Activated CD8-positive, alpha-beta T cell treated with anti-CD3 and anti-CD28 coated beads for 36 hours (primary cell): ENCODE results near the gene SOCS3. TPM values are rescaled to one million over a fixed set of nuclear protein-coding genes. Genes with fewer than 3 reads are reported as not detected.
"Not testable (repeated sequence)": the region's sequence is repeated elsewhere in the genome, so short reads cannot be mapped to it uniquely, and the experiment has no call there.

ENCODE experiments used
- ATAC-seq: fragments of 200-7000 bp; cut with Tn5 transposase; one replicate; pipeline ENCODE4 v1.10.0; 2021; ENCODE audit warnings: mild to moderate bottlenecking, moderate library complexity
- CTCF ChIA-PET: fragments of 350-600 bp; sonication (Branson Sonifier 250); formaldehyde crosslinking; loops from one replicate; lab custom pipeline; 2021; ENCODE audit warnings: antibody characterized with exemption; lab: Charles Lee
- POLR2A ChIA-PET: fragments of 350-600 bp; sonication (Branson Sonifier 250); formaldehyde crosslinking; loops from one replicate; lab custom pipeline; 2021; ENCODE audit warnings: antibody characterized with exemption; lab: Charles Lee
- DNase-seq: peaks from one replicate; pipeline ENCODE4 v3.0.0-alpha.2; 2020
- H3K27ac Mint-ChIP-seq: one replicate; pipeline ENCODE4 v1.8.0; 2021; ENCODE audit warnings: mild to moderate bottlenecking, mixed read lengths
- H3K27me3 Mint-ChIP-seq: one replicate; pipeline ENCODE4 v1.8.0; 2021; ENCODE audit warnings: mixed read lengths
- H3K36me3 Mint-ChIP-seq: one replicate; pipeline ENCODE4 v1.8.0; 2021; ENCODE audit warnings: low read depth, mixed read lengths
- H3K4me1 Mint-ChIP-seq: one replicate; pipeline ENCODE4 v1.8.0; 2021; ENCODE audit warnings: low read depth, mixed read lengths
- H3K4me3 Mint-ChIP-seq: one replicate; pipeline ENCODE4 v1.8.0; 2021; ENCODE audit warnings: mild to moderate bottlenecking, moderate library complexity, mixed read lengths
- H3K9me3 Mint-ChIP-seq: one replicate; pipeline ENCODE4 v1.8.0; 2021; ENCODE audit warnings: mixed read lengths
- intact Hi-C: fragments of 100-400 bp; cut with micrococcal nuclease; formaldehyde crosslinking; loops from one replicate; pipeline ENCODE4 v1.10.0; 2022
- total RNA-seq, 2 experiments: library from RNA; stranded (reverse); gene quantifications; one replicate each; pipeline ENCODE4 v1.2.3, GENCODE V29; 2021
- TF ChIP-seq, protein P1 (sequence below): fragments of 200-600 bp; IDR thresholded peaks from one replicate; pipeline ENCODE4 v1.8.0; 2022; ENCODE audit warnings: antibody characterized with exemption, mild to moderate bottlenecking

Gene SOCS3
- total RNA-seq, 2 experiments from 2014 or later: 48.6 to 49.1 TPM

GRCh38 chr17:78332991-78333390, 26.9 kb downstream of the SOCS3 start:
- POLR2A ChIA-PET: no interaction called here
- peak overlapping the region; percentile 65 for H3K27ac Mint-ChIP-seq
- no peaks in the 10 kb centered on the region for H3K27me3 Mint-ChIP-seq
- ATAC-seq (no peak), DNase-seq (no peak)
- peaks cover 35% of the 10 kb centered on the region for H3K4me1 Mint-ChIP-seq
- H3K4me3 Mint-ChIP-seq: no peak overlapping the region
- TF ChIP-seq, protein P1, sequence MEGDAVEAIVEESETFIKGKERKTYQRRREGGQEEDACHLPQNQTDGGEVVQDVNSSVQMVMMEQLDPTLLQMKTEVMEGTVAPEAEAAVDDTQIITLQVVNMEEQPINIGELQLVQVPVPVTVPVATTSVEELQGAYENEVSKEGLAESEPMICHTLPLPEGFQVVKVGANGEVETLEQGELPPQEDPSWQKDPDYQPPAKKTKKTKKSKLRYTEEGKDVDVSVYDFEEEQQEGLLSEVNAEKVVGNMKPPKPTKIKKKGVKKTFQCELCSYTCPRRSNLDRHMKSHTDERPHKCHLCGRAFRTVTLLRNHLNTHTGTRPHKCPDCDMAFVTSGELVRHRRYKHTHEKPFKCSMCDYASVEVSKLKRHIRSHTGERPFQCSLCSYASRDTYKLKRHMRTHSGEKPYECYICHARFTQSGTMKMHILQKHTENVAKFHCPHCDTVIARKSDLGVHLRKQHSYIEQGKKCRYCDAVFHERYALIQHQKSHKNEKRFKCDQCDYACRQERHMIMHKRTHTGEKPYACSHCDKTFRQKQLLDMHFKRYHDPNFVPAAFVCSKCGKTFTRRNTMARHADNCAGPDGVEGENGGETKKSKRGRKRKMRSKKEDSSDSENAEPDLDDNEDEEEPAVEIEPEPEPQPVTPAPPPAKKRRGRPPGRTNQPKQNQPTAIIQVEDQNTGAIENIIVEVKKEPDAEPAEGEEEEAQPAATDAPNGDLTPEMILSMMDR: no peak
- CTCF ChIA-PET: no interaction called here
- no peaks in the 10 kb centered on the region for H3K9me3 Mint-ChIP-seq
- H3K36me3 Mint-ChIP-seq: no peaks in the 10 kb centered on the region
- intact Hi-C loops: no loop called here

DNA sequence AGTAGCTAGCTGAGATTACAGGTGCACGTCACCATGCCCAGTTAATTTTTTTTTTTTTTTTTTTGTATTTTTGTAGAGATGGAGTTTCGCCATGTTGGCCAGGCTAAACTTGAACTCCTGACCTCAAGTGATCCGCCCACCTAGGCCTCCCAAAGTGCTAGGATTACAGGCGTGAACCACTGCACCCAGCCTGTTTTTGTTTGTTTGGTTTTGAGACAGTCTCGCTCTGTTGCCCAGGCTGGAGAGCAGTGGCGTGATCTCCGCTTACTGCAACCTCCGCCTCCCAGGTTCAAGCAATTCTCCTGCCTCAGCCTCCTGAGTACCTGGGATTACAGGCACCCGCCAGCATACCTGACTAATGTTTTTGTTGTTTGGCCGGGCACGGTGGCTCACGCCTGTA, 28.5 kb downstream of the SOCS3 start:
- H3K27me3 Mint-ChIP-seq, DNase-seq, POLR2A ChIA-PET, H3K9me3 Mint-ChIP-seq, H3K36me3 Mint-ChIP-seq, CTCF ChIA-PET, intact Hi-C loops, ATAC-seq, H3K27ac Mint-ChIP-seq, H3K4me3 Mint-ChIP-seq: not testable (repeated sequence)
- H3K4me1 Mint-ChIP-seq: peaks cover 35% of the 10 kb centered on the region

GRCh38 chr17:78330570-78331224, 29.2 kb downstream of the SOCS3 start:
- ATAC-seq: no peak
- no peaks in the 10 kb centered on the region for H3K9me3 Mint-ChIP-seq

DNA sequence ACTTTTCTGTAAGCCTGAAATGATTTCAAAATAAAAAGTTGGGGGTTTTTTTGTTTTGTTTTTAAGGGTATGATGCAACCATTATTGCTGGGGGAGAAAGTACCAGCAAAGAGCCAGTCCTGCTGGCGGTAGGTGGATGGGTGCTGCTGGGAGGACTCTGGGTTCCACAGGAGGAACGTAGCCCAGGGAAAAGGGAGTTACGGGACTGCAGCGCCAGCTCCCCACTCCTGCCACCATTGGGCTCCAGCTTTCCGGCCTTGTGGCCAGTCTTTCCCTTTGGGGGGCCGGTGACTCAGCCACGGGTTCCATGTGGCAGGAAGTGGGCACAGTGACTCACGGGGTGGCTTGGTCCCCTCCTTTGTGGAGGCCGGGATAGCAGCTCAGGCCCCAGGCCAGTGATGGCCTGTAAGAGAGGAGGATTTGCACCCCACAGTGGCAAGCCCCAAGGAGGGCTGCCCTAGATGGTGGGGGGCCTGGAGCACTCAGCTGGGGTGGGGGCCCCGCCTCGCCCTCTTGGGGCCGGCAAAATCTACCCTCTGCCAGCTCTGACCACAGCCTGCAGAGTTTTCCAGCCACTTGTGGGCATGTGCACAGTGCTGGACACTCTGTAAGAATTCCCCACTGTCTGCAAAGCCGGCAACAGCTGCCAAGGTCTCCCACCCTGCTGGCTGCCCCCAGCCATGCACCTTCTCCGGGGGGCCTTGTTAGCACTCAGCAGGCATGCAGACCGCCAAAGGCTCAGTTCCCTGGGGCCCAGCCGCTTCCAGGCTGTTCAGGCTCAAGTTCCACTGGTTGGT, 30.4 kb downstream of the SOCS3 start:
- ChIA-PET POLR2A (interaction anchor here (0.5 to 1.5 kb wide), 4 partner anchors 10 to 247 kb away, joined by 3 to 9 read pairs (median 3); no protein-coding TSS in a partner anchor), CTCF (interaction anchor here (0.6 to 1.3 kb wide), 3 partner anchors 31 to 93 kb away, joined by 3 read pairs; no protein-coding TSS in a partner anchor)
- Mint-ChIP-seq H3K4me1 (peaks cover 37% of the 10 kb centered on the region), H3K9me3 (no peaks in the 10 kb centered on the region), H3K27ac (peak overlapping the region; percentile 45), H3K27me3 (no peaks in the 10 kb centered on the region), H3K4me3 (no peak overlapping the region), H3K36me3 (no peaks in the 10 kb centered on the region)
- TF ChIP-seq, protein P1: no peak
- peak; percentile 62 for DNase-seq
- intact Hi-C loops: no loop called here
- ATAC-seq: peak; percentile 71

More at GRCh38 chr17:78330570-78331224, 29.2 kb downstream of the SOCS3 start:
- Mint-ChIP-seq H3K4me1 (peaks cover 35% of the 10 kb centered on the region), H3K36me3 (no peaks in the 10 kb centered on the region), H3K27ac (no peak overlapping the region), H3K27me3 (no peaks in the 10 kb centered on the region), H3K4me3 (no peak overlapping the region)
- ChIA-PET CTCF (no interaction called here), POLR2A (interaction anchor here (0.7 kb wide), 1 partner anchor 26 kb away, joined by 3 read pairs; no protein-coding TSS in a partner anchor)
- no peak for DNase-seq
- intact Hi-C loops: no loop called here
- TF ChIP-seq, protein P1: no peak

- DNase-seq (no peak), ATAC-seq (no peak)
- intact Hi-C loops: no loop called here
- TF ChIP-seq, protein P1: no peak
- no peaks in the 10 kb centered on the region for H3K36me3 Mint-ChIP-seq
- H3K4me3 Mint-ChIP-seq: no peak overlapping the region
- POLR2A ChIA-PET: no interaction called here
- no peaks in the 10 kb centered on the region for H3K27me3 Mint-ChIP-seq
- H3K4me1 Mint-ChIP-seq: peaks cover 33% of the 10 kb centered on the region
- CTCF ChIA-PET: no interaction called here
- H3K27ac Mint-ChIP-seq: no peak overlapping the region
- H3K9me3 Mint-ChIP-seq: no peaks in the 10 kb centered on the region
Measured at GRCh38 chr17:78327880-78328279, 32.0 kb downstream of the SOCS3 start.
